GM12878 (cell line): ENCODE measurements around the gene DNMT3A. TPM values are rescaled to one million over a fixed set of nuclear protein-coding genes. Genes with fewer than 3 reads are reported as not detected.

Experiments
- ASH2L ChIP-seq: fragments of 300-600, 200-600 bp; sonication (generic); IDR thresholded peaks from 2 replicates; pipeline ENCODE4 v1.6.1; 2017; ENCODE audit warnings: low read depth, mild to moderate bottlenecking, borderline replicate concordance
- EED ChIP-seq: sonication (generic); IDR thresholded peaks from 2 replicates; pipeline ENCODE4 v1.6.1; 2016; ENCODE audit warnings: antibody characterized with exemption, low read depth
- EGR1 ChIP-seq, 2 experiments: IDR thresholded peaks; 1 replicate in 1 of 2; 2 replicates in 1 of 2; pipeline ENCODE4 v1.6.1; 2011 to 2012; ENCODE audit warnings: low read depth in 2 of 2, low read length in 2 of 2, borderline replicate concordance in 1 of 2, mild to moderate bottlenecking in 1 of 2, moderate library complexity in 1 of 2
- KAT2A ChIP-seq: conservative IDR thresholded peaks from 2 replicates; pipeline ENCODE4 v1.6.1; 2011; ENCODE audit warnings: low read depth, low read length; ENCODE audit not compliant: control insufficient read depth
- POU2F2 ChIP-seq: IDR thresholded peaks from 3 replicates; pipeline ENCODE4 v1.6.1; 2011; ENCODE audit warnings: low read depth, mild to moderate bottlenecking, low read length, borderline replicate concordance
- TBL1XR1 ChIP-seq: IDR thresholded peaks from 2 replicates; pipeline ENCODE4 v1.6.1; 2012; ENCODE audit warnings: low read depth, low read length, improper control_type of control experiment
- TCF12 ChIP-seq: IDR thresholded peaks from 2 replicates; pipeline ENCODE4 v1.6.1; 2011; ENCODE audit warnings: low read depth, mild to moderate bottlenecking, low read length
- TCF7 ChIP-seq: IDR thresholded peaks from 2 replicates; pipeline ENCODE4 v1.6.1; 2014; ENCODE audit warnings: antibody characterized with exemption, borderline replicate concordance
- polyA plus RNA-seq, 11 experiments: library from polyadenylated mRNA; depleted of rRNA in 4 of 11; unstranded in 6 of 11; stranded (reverse) in 5 of 11; fragments of >200 nt; fragmentation: Nextera tagmentation in 4 of 11; fragmentation: Illumina TruSeq in 1 of 11; extraction: Ambion mirVana in 4 of 11; extraction: Trizol in 1 of 11; gene quantifications; 1 replicate in 1 of 11; 2 replicates in 10 of 11; pipeline versions ENCODE4 v1.2.1 to v1.2.3, GENCODE V29; 2011 to 2016; ENCODE audit warnings: inconsistent platforms in 2 of 11, missing spikeins in 2 of 11, low read depth in 1 of 11
- total RNA-seq, 4 experiments: library from RNA; depleted of rRNA in 3 of 4; stranded (reverse); fragments of >200 nt in 3 of 4; fragmentation: Illumina TruSeq in 1 of 4; extraction: Trizol in 1 of 4; gene quantifications; 2 replicates each; pipeline versions ENCODE4 v1.2.1 to v1.2.3, GENCODE V29; 2013 to 2021
- TF ChIP-seq, protein P1 (sequence below): fragments of 450-650 bp; IDR thresholded peaks from 2 replicates; pipeline ENCODE4 v1.6.1; 2017; ENCODE audit warnings: mild to moderate bottlenecking, low read depth, inconsistent platforms; ENCODE audit not compliant: poor library complexity, severe bottlenecking
- TF ChIP-seq, protein P2 (sequence below): IDR thresholded peaks from 2 replicates; pipeline ENCODE4 v1.6.1; 2012; ENCODE audit warnings: improper control_type of control experiment, low read depth, low read length; ENCODE audit not compliant: insufficient replicate concordance
- TF ChIP-seq, protein P3 (sequence below): fragments of 450-650 bp; formaldehyde crosslinking; IDR thresholded peaks from 2 replicates; pipeline ENCODE4 v1.4.0; 2020; ENCODE audit warnings: mild to moderate bottlenecking, moderate library complexity
- TF ChIP-seq, protein P4 (sequence below): fragments of 450-650 bp; IDR thresholded peaks from 2 replicates; pipeline ENCODE4 v1.6.1; 2016; ENCODE audit warnings: mild to moderate bottlenecking, moderate library complexity, borderline replicate concordance

The DNMT3A gene
- total and polyA plus RNA-seq, 10 of the 15 experiments (the other 5 are each of a cell fraction or from before 2014, with no cell fraction given), result 7.4 to 51.6 (median 17.4) TPM

DNA sequence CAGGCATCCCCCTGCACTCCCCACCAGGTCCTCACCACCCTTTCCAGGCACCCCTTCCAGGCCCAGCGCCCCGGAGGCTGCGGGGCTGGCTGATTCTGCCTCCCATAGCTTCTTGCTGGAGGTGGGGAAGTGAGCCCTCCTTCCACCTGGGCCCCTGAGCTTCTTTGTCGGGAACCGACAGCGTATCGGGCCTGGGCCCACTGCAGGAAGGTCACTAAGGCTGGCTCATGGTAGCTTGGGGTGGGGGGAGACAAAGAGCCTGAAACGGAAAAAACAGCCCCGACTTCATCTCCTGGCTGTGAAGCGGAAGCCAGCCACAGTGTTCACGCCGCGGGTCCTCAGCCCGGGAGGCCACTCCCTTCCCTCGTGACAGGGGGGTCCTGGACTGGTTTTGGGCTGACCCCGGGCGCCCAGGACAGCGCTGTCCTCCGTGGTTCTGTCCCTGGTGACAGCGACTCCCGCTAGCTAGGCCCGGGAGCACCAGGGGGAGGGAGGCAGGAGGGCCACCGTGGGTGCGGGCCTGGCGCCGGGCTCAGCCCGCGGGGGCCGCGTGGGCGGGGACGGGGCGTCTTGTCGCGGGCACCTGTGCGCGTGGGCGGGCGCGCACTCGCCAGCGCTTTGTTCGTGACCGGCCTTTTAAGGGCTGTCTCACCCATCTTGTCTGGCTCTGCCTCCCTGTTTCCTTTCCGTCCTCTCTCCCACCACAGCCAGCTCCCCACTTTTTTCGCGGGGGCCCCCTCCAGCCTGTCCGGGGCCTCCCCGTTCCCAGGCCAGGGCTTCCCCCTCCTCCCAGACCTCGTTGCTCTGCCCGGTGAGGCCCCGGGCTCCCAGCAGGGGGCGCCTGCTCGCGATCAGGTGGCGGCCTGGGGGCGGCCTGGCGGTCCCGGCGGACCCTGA lies 64.9 kb downstream of the DNMT3A start (continued):
- TF ChIP-seq, protein P1, sequence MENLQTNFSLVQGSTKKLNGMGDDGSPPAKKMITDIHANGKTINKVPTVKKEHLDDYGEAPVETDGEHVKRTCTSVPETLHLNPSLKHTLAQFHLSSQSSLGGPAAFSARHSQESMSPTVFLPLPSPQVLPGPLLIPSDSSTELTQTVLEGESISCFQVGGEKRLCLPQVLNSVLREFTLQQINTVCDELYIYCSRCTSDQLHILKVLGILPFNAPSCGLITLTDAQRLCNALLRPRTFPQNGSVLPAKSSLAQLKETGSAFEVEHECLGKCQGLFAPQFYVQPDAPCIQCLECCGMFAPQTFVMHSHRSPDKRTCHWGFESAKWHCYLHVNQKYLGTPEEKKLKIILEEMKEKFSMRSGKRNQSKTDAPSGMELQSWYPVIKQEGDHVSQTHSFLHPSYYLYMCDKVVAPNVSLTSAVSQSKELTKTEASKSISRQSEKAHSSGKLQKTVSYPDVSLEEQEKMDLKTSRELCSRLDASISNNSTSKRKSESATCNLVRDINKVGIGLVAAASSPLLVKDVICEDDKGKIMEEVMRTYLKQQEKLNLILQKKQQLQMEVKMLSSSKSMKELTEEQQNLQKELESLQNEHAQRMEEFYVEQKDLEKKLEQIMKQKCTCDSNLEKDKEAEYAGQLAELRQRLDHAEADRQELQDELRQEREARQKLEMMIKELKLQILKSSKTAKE, result no peak
- TF ChIP-seq TCF12 (peak; percentile 57), KAT2A (no peak), EED (peak; percentile 79), TCF7 (no peak), ASH2L (no peak), POU2F2 (no peak), EGR1 (IDR thresholded peaks at IDR 0.05; ENCODE audit: borderline replicate concordance in 1 of 2, low read depth in 2 of 2, low read length in 2 of 2) (peak; percentile 82 to 100), TBL1XR1 (no peak)
- TF ChIP-seq, protein P2, sequence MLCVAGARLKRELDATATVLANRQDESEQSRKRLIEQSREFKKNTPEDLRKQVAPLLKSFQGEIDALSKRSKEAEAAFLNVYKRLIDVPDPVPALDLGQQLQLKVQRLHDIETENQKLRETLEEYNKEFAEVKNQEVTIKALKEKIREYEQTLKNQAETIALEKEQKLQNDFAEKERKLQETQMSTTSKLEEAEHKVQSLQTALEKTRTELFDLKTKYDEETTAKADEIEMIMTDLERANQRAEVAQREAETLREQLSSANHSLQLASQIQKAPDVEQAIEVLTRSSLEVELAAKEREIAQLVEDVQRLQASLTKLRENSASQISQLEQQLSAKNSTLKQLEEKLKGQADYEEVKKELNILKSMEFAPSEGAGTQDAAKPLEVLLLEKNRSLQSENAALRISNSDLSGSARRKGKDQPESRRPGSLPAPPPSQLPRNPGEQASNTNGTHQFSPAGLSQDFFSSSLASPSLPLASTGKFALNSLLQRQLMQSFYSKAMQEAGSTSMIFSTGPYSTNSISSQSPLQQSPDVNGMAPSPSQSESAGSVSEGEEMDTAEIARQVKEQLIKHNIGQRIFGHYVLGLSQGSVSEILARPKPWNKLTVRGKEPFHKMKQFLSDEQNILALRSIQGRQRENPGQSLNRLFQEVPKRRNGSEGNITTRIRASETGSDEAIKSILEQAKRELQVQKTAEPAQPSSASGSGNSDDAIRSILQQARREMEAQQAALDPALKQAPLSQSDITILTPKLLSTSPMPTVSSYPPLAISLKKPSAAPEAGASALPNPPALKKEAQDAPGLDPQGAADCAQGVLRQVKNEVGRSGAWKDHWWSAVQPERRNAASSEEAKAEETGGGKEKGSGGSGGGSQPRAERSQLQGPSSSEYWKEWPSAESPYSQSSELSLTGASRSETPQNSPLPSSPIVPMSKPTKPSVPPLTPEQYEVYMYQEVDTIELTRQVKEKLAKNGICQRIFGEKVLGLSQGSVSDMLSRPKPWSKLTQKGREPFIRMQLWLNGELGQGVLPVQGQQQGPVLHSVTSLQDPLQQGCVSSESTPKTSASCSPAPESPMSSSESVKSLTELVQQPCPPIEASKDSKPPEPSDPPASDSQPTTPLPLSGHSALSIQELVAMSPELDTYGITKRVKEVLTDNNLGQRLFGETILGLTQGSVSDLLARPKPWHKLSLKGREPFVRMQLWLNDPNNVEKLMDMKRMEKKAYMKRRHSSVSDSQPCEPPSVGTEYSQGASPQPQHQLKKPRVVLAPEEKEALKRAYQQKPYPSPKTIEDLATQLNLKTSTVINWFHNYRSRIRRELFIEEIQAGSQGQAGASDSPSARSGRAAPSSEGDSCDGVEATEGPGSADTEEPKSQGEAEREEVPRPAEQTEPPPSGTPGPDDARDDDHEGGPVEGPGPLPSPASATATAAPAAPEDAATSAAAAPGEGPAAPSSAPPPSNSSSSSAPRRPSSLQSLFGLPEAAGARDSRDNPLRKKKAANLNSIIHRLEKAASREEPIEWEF, result no peak
- TF ChIP-seq, protein P3, sequence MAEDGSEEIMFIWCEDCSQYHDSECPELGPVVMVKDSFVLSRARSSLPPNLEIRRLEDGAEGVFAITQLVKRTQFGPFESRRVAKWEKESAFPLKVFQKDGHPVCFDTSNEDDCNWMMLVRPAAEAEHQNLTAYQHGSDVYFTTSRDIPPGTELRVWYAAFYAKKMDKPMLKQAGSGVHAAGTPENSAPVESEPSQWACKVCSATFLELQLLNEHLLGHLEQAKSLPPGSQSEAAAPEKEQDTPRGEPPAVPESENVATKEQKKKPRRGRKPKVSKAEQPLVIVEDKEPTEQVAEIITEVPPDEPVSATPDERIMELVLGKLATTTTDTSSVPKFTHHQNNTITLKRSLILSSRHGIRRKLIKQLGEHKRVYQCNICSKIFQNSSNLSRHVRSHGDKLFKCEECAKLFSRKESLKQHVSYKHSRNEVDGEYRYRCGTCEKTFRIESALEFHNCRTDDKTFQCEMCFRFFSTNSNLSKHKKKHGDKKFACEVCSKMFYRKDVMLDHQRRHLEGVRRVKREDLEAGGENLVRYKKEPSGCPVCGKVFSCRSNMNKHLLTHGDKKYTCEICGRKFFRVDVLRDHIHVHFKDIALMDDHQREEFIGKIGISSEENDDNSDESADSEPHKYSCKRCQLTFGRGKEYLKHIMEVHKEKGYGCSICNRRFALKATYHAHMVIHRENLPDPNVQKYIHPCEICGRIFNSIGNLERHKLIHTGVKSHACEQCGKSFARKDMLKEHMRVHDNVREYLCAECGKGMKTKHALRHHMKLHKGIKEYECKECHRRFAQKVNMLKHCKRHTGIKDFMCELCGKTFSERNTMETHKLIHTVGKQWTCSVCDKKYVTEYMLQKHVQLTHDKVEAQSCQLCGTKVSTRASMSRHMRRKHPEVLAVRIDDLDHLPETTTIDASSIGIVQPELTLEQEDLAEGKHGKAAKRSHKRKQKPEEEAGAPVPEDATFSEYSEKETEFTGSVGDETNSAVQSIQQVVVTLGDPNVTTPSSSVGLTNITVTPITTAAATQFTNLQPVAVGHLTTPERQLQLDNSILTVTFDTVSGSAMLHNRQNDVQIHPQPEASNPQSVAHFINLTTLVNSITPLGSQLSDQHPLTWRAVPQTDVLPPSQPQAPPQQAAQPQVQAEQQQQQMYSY (CRISPR knock-in tag), result no peak
- TF ChIP-seq, protein P4, sequence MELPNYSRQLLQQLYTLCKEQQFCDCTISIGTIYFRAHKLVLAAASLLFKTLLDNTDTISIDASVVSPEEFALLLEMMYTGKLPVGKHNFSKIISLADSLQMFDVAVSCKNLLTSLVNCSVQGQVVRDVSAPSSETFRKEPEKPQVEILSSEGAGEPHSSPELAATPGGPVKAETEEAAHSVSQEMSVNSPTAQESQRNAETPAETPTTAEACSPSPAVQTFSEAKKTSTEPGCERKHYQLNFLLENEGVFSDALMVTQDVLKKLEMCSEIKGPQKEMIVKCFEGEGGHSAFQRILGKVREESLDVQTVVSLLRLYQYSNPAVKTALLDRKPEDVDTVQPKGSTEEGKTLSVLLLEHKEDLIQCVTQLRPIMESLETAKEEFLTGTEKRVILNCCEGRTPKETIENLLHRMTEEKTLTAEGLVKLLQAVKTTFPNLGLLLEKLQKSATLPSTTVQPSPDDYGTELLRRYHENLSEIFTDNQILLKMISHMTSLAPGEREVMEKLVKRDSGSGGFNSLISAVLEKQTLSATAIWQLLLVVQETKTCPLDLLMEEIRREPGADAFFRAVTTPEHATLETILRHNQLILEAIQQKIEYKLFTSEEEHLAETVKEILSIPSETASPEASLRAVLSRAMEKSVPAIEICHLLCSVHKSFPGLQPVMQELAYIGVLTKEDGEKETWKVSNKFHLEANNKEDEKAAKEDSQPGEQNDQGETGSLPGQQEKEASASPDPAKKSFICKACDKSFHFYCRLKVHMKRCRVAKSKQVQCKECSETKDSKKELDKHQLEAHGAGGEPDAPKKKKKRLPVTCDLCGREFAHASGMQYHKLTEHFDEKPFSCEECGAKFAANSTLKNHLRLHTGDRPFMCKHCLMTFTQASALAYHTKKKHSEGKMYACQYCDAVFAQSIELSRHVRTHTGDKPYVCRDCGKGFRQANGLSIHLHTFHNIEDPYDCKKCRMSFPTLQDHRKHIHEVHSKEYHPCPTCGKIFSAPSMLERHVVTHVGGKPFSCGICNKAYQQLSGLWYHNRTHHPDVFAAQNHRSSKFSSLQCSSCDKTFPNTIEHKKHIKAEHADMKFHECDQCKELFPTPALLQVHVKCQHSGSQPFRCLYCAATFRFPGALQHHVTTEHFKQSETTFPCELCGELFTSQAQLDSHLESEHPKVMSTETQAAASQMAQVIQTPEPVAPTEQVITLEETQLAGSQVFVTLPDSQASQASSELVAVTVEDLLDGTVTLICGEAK, result no peak
